Measurements from ENCODE around the gene ALDH18A1. TPM values are rescaled to one million over a fixed set of nuclear protein-coding genes. Genes with fewer than 3 reads are reported as not detected.

ALDH18A1 gene
- total RNA-seq, 1 donor from 2014 or later: 11.1 TPM

DNA sequence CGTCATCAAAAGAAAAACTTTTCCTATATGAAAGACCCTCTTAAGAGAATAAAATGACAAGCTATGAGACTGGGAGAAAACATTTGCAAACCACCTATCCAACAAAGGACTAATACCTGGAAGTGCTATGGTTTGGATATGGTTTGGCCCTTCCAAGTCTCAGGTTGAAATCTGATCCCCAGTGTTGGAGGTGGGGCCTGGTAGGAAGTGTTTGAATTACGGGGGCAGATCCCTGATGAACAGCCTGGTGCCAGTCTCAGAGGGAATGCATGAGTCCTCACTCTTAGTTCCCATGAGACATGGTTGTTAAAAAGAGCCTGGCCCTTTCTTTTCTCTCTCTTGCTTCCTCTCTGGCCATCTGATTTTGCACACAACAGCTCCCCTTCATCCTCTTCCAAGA, 6.3 kb downstream of the ALDH18A1 start:
- H3K9me3 ChIP-seq (replicated peaks): peaks cover 7% of the 10 kb centered on the region
- no peak for DNase-seq
- H3K27me3 ChIP-seq (ENCODE audit: low read depth): no peaks in the 10 kb centered on the region
- H3K36me3 ChIP-seq: peaks cover 30% of the 10 kb centered on the region
- intact Hi-C loops (cut with micrococcal nuclease): no loop called here
- peaks cover 3% of the 10 kb centered on the region for H3K4me1 ChIP-seq
- H3K4me3 ChIP-seq: no peak overlapping the region
- TF ChIP-seq, protein P1, sequence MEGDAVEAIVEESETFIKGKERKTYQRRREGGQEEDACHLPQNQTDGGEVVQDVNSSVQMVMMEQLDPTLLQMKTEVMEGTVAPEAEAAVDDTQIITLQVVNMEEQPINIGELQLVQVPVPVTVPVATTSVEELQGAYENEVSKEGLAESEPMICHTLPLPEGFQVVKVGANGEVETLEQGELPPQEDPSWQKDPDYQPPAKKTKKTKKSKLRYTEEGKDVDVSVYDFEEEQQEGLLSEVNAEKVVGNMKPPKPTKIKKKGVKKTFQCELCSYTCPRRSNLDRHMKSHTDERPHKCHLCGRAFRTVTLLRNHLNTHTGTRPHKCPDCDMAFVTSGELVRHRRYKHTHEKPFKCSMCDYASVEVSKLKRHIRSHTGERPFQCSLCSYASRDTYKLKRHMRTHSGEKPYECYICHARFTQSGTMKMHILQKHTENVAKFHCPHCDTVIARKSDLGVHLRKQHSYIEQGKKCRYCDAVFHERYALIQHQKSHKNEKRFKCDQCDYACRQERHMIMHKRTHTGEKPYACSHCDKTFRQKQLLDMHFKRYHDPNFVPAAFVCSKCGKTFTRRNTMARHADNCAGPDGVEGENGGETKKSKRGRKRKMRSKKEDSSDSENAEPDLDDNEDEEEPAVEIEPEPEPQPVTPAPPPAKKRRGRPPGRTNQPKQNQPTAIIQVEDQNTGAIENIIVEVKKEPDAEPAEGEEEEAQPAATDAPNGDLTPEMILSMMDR (IDR thresholded peaks at IDR 0.05; ENCODE audit: borderline replicate concordance): no peak
- no peak overlapping the region for H3K27ac ChIP-seq (replicated peaks)

DNA sequence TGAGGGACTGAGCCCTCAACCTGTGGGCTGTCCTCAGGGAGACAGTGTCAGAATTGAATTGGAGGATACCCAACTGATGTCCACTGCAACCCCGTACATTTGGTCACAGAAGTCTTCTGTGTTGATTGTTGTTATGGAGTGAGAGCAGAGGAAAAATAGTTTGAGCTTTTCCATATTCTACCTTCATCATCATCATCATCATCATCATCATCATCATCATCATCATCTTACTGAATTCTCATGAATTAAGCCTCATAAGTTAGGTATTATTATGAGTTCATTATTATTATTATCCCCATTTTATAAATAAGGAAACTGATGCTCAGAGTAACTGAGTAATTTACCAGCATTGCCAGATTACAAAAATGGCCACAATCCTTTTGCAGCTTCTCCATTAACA, 8.4 kb downstream of the ALDH18A1 start:
- H3K4me3 ChIP-seq: no peak overlapping the region
- no peaks in the 10 kb centered on the region for H3K27me3 ChIP-seq (ENCODE audit: low read depth)
- intact Hi-C loops (cut with micrococcal nuclease): no loop called here
- H3K36me3 ChIP-seq: peaks cover 30% of the 10 kb centered on the region
- H3K9me3 ChIP-seq (replicated peaks): peaks cover 7% of the 10 kb centered on the region
- DNase-seq: no peak
- no peak overlapping the region for H3K27ac ChIP-seq (replicated peaks)
- H3K4me1 ChIP-seq: no peaks in the 10 kb centered on the region
- TF ChIP-seq, protein P1 (IDR thresholded peaks at IDR 0.05; ENCODE audit: borderline replicate concordance): no peak

DNA sequence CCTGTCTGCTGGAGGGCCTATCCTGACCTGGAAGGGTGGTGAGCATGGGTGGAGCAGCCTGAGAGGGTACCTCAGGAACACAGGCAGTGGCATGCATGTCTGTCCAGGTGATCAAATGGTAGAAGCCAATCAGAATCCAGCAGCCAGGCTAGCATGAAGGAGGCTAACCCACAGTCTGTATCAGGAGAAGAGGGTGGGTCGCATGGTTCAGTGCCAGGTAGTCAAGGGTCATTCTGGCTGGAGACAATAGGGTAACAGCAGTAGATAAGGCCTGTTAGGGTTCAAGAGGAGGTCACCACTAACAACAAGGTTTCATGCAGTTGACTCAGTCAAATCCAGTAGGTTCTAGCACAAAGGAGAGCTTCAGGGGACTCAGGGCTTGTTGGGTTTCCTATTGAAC, 10.4 kb downstream of the ALDH18A1 start:
- Histone ChIP-seq H3K9me3 (replicated peaks) (peaks cover 1% of the 10 kb centered on the region), H3K27me3 (ENCODE audit: low read depth) (no peaks in the 10 kb centered on the region), H3K4me1 (no peaks in the 10 kb centered on the region), H3K36me3 (peaks cover 29% of the 10 kb centered on the region), H3K27ac (replicated peaks) (no peak overlapping the region), H3K4me3 (no peak overlapping the region)
- intact Hi-C loops (cut with micrococcal nuclease): no loop called here
- TF ChIP-seq, protein P1 (IDR thresholded peaks at IDR 0.05; ENCODE audit: borderline replicate concordance): no peak
- no peak for DNase-seq

DNA sequence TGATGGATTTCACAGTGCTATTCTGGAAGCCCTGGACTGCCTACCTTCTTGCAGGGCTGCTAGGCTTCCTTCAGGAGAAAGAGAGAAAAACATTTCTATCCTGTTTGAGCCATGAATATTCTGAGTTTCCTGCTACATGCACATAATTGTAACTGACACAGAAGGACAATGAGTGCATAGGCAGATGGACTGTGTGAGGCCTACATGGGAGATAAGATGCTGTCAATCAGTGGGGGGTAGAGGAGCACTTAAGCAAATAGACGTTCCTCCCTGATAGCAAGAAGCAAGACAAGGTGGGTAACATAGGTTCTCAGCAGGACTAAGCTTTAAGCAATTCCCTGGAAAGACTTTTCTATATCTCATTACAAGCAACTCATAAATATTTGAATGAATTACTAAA, 11.6 kb downstream of the ALDH18A1 start:
- no peak for DNase-seq
- Histone ChIP-seq H3K27ac (replicated peaks) (no peak overlapping the region), H3K4me3 (no peak overlapping the region), H3K9me3 (replicated peaks) (no peaks in the 10 kb centered on the region), H3K4me1 (no peaks in the 10 kb centered on the region), H3K36me3 (peaks cover 30% of the 10 kb centered on the region), H3K27me3 (ENCODE audit: low read depth) (no peaks in the 10 kb centered on the region)
- TF ChIP-seq, protein P1 (IDR thresholded peaks at IDR 0.05; ENCODE audit: borderline replicate concordance): no peak
- intact Hi-C loops (cut with micrococcal nuclease): no loop called here

GRCh38 chr10:95640891-95641315, 15.6 kb downstream of the ALDH18A1 start:
- H3K4me3 ChIP-seq: no peak overlapping the region
- H3K27ac ChIP-seq (replicated peaks): no peak overlapping the region
- no peak for DNase-seq
- peaks cover 44% of the 10 kb centered on the region for H3K36me3 ChIP-seq
- no peaks in the 10 kb centered on the region for H3K4me1 ChIP-seq
- H3K27me3 ChIP-seq (ENCODE audit: low read depth): no peaks in the 10 kb centered on the region
- intact Hi-C loops (cut with micrococcal nuclease): no loop called here
- TF ChIP-seq, protein P1 (IDR thresholded peaks at IDR 0.05; ENCODE audit: borderline replicate concordance): no peak
- H3K9me3 ChIP-seq (replicated peaks): no peaks in the 10 kb centered on the region

GRCh38 chr10:95637911-95638310, 18.6 kb downstream of the ALDH18A1 start:
- intact Hi-C loops (cut with micrococcal nuclease): no loop called here
- no peak overlapping the region for H3K4me3 ChIP-seq
- H3K4me1 ChIP-seq: no peaks in the 10 kb centered on the region
- H3K9me3 ChIP-seq (replicated peaks): no peaks in the 10 kb centered on the region
- H3K27me3 ChIP-seq (ENCODE audit: low read depth): no peaks in the 10 kb centered on the region
- no peak overlapping the region for H3K27ac ChIP-seq (replicated peaks)
- TF ChIP-seq, protein P1 (IDR thresholded peaks at IDR 0.05; ENCODE audit: borderline replicate concordance): no peak
- H3K36me3 ChIP-seq: peaks cover 67% of the 10 kb centered on the region
- DNase-seq: no peak

Measured in left ventricle myocardium inferior (tissue), 1 donor.